Endothelial cell of hepatic sinusoid (primary cell): ENCODE results near the gene CYP2R1.
"Not testable (repeated sequence)": the region's sequence is repeated elsewhere in the genome, so short reads cannot be mapped to it uniquely, and the experiment has no call there.

Source experiments
- in situ Hi-C: cut with HindIII; loops from 2 replicates; pipeline ENCODE4 v1.10.0; 2017; ENCODE audit warnings: low sequenced_read_pairs

CYP2R1 gene

DNA sequence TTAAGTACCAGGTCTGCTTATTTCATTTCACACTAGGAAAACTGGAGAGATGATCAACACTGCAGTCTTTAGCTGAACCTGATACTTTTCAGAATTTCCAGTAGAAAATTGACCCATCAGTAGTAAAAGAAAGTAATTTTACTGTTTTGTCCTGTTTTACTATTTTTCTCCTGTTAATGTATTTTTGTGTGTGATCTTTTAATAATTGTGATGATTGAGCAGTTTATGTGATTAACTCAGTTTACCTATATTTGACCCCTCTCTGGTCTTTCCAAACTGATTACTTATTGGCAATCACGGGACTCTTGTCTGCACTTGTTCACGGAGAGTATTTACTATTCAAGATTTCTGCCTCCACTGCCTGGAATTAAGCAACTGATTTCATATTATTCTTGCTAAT lies 546 bp upstream of the CYP2R1 start:
- in situ Hi-C loops: no loop called here

GRCh38 chr11:14891143-14892035 lies 642 bp downstream of the CYP2R1 start:
- in situ Hi-C loops: no loop called here

DNA sequence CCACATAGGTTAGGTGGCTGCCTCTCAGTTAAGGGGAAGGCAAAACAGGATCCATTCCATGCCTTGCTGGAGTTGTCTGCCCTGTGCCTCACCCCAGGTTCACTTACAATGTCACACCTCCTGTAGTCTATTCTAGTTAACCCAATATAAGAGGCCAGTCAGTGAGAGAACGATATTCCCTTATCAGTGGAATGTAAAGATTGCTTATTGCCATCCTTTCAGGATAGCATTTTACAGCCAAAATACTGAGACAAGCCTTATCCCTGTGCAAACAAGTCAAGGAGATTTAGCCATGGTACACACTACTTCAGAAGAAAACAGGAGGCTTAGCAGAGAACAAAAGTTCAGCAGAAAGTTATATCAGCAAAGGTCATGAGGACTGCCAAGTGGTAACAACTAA lies 5.5 kb downstream of the CYP2R1 start:
- in situ Hi-C loops: no loop called here

- in situ Hi-C loops: no loop called here
Observed at GRCh38 chr11:14884667-14885273, 7.3 kb downstream of the CYP2R1 start.

- in situ Hi-C loops: not testable (repeated sequence)
Observed at GRCh38 chr11:14883683-14884082, 8.3 kb downstream of the CYP2R1 start.

GRCh38 chr11:14882196-14882595 lies 9.8 kb downstream of the CYP2R1 start:
- in situ Hi-C loops: no loop called here

GRCh38 chr11:14881576-14882193 lies 10.3 kb downstream of the CYP2R1 start:
- in situ Hi-C loops: no loop called here

DNA sequence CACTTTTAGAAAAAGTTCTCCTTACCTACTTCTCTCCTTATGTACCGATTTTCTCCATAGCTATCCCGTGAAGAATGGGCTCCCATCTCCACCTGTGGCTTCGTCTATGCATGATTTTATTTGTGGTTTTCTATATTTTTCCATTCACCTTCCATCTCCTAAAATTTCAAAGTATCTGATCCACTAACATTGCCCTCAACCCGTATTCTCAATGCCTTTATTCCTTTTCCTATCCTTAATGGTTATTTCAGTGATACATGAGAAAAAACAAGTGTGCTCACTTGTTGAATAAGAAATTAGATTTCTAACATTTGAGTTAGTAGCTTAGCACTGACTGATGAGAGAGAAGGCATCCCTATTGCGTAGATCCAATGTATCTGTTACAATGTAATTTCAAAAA lies 16.9 kb downstream of the CYP2R1 start:
- in situ Hi-C loops: no loop called here

GRCh38 chr11:14873632-14874031 lies 18.4 kb downstream of the CYP2R1 start:
- in situ Hi-C loops: no loop called here

DNA sequence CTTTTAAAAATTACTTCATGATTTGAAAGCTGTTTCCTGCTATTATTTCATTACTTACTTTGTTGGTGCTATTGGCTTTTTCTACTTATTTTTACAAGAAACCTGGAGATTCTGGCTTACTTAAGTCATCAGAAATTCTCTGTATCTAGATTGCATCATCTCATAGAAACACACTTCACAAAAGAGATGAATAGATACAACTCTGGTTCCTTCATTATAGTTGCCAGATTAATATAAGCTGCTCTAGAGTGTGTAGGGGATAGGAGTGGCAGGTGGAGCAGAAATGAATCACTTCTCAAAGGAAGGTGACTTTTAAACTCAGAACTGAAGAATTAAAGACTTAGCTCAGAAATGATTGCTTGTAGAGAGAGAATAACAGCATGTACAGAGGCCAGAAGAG lies 20.0 kb downstream of the CYP2R1 start:
- in situ Hi-C loops: no loop called here

DNA sequence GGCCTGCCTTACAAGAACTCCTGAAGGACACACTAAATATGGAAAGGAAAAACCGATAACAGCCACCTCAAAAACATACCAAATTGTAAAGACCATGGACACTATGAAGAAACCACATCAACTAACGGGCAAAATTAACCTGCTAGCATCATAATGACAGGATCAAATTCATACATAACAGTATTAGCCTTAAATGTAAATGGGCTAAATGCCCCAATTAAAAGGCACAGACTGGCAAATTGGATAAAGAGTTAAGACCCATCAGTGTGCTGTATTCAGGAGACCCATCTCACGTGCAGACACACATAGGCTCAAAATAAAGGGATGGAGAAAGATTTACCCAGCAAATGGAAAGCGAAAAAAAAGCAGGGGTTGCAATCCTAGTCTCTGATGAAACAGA lies 28.3 kb downstream of the CYP2R1 start:
- in situ Hi-C loops: not testable (repeated sequence)

DNA sequence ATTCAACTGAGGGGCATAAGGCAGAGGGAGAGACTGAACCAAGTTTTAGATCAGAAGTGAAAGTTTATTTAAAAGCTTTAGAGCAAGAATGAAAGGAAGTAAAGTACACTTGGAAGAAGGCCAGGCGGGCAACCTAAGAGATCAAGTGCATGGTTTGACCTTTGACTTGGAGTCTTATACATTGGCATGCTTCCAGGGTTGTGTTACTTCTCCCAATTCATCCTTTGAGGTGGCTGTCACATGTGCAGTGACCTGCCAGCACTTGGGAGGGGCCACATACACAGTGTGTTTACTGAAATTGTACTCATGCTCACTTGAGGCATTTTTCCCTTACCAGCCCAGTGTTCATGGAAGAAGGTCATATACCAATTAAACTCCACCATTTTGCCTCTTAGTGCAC lies 30.4 kb downstream of the CYP2R1 start:
- in situ Hi-C loops: no loop called here

- in situ Hi-C loops: no loop called here
Observed at GRCh38 chr11:14860511-14860910, 31.5 kb downstream of the CYP2R1 start.

DNA sequence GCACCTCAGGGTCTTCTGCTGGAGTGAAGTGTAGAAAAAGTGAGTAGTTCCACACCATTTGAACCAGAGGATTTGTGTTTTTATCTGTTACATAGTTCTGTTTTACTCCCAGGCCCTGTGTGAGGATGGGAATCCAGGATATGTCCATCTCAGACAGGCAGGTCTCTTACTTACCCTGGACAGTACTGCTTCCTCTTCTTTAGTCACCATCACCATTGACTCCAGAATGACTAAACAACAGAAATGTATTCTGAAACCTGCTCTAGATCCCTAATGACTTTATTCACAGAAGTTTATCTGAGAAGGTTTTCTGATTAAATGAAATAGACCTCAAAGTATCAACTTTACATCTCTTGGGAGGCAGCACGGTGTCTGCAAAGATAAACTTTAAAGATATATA lies 33.6 kb downstream of the CYP2R1 start:
- in situ Hi-C loops: no loop called here

DNA sequence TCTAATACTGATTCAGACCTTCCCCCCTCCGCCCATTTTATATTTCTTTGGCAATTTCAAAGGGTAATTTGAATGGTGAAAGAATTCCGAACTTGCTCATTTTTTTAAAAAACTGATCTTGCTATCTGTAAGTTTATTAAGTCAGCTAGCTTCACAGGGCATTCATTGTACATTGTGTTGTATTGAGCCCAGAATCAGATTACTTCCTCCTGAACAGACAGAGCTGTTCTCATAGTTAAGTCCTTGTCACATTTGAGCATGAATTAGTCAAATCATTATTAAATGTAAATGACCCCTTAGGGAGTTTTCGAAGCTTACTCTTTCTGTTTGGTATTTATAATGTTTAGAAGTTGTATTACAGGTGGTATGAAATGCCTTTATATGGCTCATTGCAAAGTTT lies 34.4 kb downstream of the CYP2R1 start:
- in situ Hi-C loops: no loop called here

DNA sequence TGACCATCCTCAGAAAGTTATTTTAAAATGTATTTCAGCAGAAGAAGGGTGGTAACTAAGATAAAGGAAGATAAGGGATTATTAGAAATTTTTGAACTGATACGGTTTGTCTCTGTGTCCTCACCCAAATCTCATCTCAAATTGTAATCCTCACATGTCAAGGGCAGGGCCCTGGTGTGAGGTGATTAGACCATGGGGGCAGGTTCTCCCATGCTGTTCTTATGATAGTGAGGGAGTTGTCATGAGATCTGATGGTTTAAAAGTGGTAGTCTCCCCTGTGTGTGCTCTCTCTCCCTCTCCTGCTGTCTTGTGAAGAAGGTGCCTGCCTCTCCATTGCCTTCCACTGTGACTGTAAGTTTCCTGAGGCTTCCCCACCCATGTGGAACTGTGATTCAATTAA lies 36.1 kb downstream of the CYP2R1 start:
- in situ Hi-C loops: no loop called here

DNA sequence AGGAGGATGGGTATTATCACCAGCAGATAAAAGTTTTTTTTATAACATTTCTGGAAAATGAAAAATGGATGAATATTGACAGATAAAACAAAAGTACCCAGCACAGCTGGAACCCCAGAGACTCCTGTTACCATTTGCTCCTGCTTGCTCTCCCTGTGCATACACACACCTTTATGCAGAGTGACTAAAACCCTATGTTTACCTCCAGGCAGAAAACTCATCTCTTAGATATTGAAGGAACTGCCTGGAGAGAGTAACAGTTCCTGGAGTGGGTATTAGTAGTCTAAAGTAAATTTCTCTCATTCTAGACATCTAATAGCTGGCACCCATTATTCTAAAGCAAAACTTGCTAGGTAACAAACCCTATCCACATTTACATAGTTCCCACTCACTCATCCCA lies 38.0 kb downstream of the CYP2R1 start:
- in situ Hi-C loops: no loop called here

DNA sequence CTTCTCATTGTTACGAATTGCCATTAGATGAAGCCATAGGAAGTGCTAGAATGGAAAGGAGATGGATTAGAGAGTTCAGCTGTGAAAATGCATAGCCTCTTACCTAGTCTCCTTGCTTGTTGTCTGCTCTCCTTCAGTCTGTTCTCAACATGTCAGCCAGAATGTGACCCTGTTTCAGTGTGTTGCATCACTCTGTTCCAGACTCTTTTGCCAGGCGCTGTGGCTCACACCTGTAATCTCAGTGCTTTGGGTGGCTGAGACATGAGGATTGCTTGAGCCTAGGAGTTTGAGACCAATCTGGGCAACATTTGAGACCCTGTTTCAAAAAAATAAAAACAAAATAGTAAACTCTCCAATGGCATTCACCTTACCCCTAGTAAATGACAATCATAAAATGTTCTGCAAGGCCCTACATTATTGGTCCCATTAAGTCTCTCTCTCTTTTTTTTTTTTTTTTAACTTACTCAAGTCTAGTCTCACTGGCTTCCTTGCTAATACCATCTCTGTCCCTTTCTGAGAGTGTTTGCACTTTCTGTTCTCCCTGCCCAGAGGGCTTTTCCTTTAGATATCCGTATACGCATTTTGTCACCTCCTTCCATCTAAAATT lies 39.4 kb downstream of the CYP2R1 start:
- in situ Hi-C loops: no loop called here

- in situ Hi-C loops: no loop called here
Observed at GRCh38 chr11:14842002-14842401, 50.0 kb downstream of the CYP2R1 start.

DNA sequence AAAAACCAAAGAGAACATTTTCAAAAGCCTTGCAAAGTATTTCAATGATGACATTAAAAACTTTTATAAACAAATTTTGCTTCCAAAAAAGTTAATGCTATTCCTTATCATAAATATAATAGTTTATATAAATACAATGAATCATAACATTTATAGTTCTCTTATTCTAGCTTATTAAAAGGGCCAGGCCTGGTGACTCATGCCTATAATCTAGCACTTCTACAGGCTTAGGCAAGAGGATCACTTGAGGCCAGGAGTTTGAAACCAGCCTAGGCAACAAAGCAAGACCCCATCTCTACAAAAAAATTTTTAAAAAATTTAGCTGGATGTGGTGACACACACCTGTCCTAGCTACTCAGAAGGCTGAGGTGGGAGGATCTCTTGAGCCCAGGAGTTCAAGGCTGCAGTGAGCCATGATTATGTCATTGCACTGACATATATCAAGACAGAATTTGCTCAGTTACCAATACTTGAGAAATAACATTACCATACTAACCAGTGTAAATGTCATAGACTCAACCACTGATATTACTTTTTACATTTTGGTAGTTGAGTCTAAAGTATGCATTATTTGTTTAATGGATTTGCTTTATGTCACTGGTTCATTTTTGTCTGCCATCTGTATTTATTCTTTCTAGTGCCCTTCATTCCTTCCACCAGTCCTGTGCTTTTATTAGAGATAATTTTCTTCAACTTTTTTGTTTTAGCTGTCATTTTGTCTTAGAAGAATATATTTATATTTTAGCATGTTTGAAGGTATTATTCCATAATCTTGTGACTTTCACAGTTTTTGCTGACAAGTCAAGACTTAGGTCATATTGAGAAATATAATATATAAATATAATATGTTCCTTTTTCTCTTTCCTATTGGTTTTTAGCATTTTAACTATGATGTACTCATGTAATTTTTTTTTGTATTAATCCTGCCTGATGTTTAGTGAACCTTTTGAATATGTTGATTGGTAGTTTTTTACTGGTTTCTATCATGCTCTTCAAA lies 56.2 kb downstream of the CYP2R1 start:
- in situ Hi-C loops: no loop called here
